HepG2 (cell line): ENCODE measurements around the gene TSGA10IP. TPM values are rescaled to one million over a fixed set of nuclear protein-coding genes. Genes with fewer than 3 reads are reported as not detected.

ENCODE experiments used
- ATF1 ChIP-seq: IDR thresholded peaks from 2 replicates; pipeline ENCODE4 v1.6.1; 2016; ENCODE audit warnings: mild to moderate bottlenecking, control low read depth
- ATF7 ChIP-seq, 2 experiments: fragments of 450-650 bp in 1 of 2; sonication (generic) in 1 of 2; formaldehyde crosslinking in 1 of 2; IDR thresholded peaks; 2 replicates each; pipeline versions ENCODE4 v1.4.0 to v1.6.1; 2016 to 2020; ENCODE audit warnings: antibody characterized with exemption in 1 of 2, mild to moderate bottlenecking in 1 of 2, missing genetic modification reagents in 1 of 2
- CREB3 ChIP-seq: sonication (generic); formaldehyde crosslinking; IDR thresholded peaks from 2 replicates; pipeline ENCODE4 v1.5.0; 2020; ENCODE audit warnings: missing genetic modification reagents
- HDAC1 ChIP-seq: sonication (generic); formaldehyde crosslinking; IDR thresholded peaks from 2 replicates; pipeline ENCODE4 v1.5.1; 2020; ENCODE audit warnings: mild to moderate bottlenecking, missing genetic modification reagents
- HNRNPK ChIP-seq: fragments of 200-400 bp; formaldehyde crosslinking; IDR thresholded peaks from 2 replicates; pipeline ENCODE4 v1.6.1; 2018; ENCODE audit warnings: low read length, low read depth, moderate library complexity, mild to moderate bottlenecking; ENCODE audit not compliant: poor library complexity, severe bottlenecking
- HOMEZ ChIP-seq: IDR thresholded peaks from 2 replicates; pipeline ENCODE4 v1.6.1; 2016; ENCODE audit warnings: low read depth
- MTA1 ChIP-seq: sonication (generic); formaldehyde crosslinking; IDR thresholded peaks from 2 replicates; pipeline ENCODE4 v1.4.0; 2020; ENCODE audit warnings: missing genetic modification reagents, mild to moderate bottlenecking, borderline replicate concordance
- SALL2 ChIP-seq: sonication (generic); formaldehyde crosslinking; IDR thresholded peaks from 2 replicates; pipeline ENCODE4 v1.8.1; 2023; ENCODE audit warnings: mild to moderate bottlenecking, missing genetic modification reagents, inconsistent platforms
- SNAPC4 ChIP-seq: sonication (generic); formaldehyde crosslinking; IDR thresholded peaks from 2 replicates; pipeline ENCODE4 v1.4.0; 2020; ENCODE audit warnings: mild to moderate bottlenecking, missing genetic modification reagents
- SPEN ChIP-seq: sonication (generic); formaldehyde crosslinking; IDR thresholded peaks from 2 replicates; pipeline ENCODE4 v1.5.1; 2020; ENCODE audit warnings: low read depth, mild to moderate bottlenecking, missing genetic modification reagents
- SRF ChIP-seq: IDR thresholded peaks from 2 replicates; pipeline ENCODE4 v1.6.1; 2011; ENCODE audit warnings: mild to moderate bottlenecking, low read depth, low read length, moderate library complexity
- TGIF2 ChIP-seq: IDR thresholded peaks from 2 replicates; pipeline ENCODE4 v1.6.1; 2016; ENCODE audit warnings: control low read depth, missing compliant biosample characterization
- ZFP37 ChIP-seq: sonication (generic); formaldehyde crosslinking; IDR thresholded peaks from 2 replicates; pipeline ENCODE4 v1.4.0; 2020; ENCODE audit warnings: missing genetic modification reagents, borderline replicate concordance
- ZGPAT ChIP-seq: IDR thresholded peaks from 2 replicates; pipeline ENCODE4 v1.6.1; 2016; ENCODE audit warnings: mild to moderate bottlenecking
- ZNF276 ChIP-seq: sonication (generic); formaldehyde crosslinking; IDR thresholded peaks from 2 replicates; pipeline ENCODE4 v1.4.0; 2020; ENCODE audit warnings: mild to moderate bottlenecking, low read depth, missing genetic modification reagents
- ZNF788 ChIP-seq: sonication (generic); formaldehyde crosslinking; IDR thresholded peaks from 2 replicates; pipeline ENCODE4 v1.5.0; 2020; ENCODE audit warnings: mild to moderate bottlenecking, missing genetic modification reagents, borderline replicate concordance
- ZSCAN31 ChIP-seq: sonication (generic); formaldehyde crosslinking; IDR thresholded peaks from 2 replicates; pipeline ENCODE4 v1.5.0; 2020; ENCODE audit warnings: low read depth, mild to moderate bottlenecking, missing genetic modification reagents
- ZSCAN9 ChIP-seq: IDR thresholded peaks from 2 replicates; pipeline ENCODE4 v1.6.1; 2016; ENCODE audit warnings: borderline replicate concordance
- polyA plus RNA-seq, 8 experiments: library from polyadenylated mRNA; depleted of rRNA in 3 of 8; stranded (reverse) in 7 of 8; unstranded in 1 of 8; fragments of >200 nt; fragmentation: Illumina TruSeq in 4 of 8; extraction: Trizol in 4 of 8; gene quantifications; 2 replicates each; pipeline versions ENCODE4 v1.2.1 to v1.2.3, GENCODE V29; 2011 to 2016; ENCODE audit warnings: low read depth in 4 of 8, missing spikeins in 1 of 8, mixed read lengths in 1 of 8; ENCODE audit not compliant: insufficient read depth in 1 of 8
- total RNA-seq, 5 experiments: library from RNA; depleted of rRNA; stranded (reverse); fragments of >200 nt; fragmentation: Illumina TruSeq; extraction: Trizol; gene quantifications; 2 replicates each; pipeline ENCODE4 v1.2.3, GENCODE V29; 2016; ENCODE audit warnings: low read depth in 1 of 5

TSGA10IP gene
- total and polyA plus RNA-seq, 2 of the 13 experiments (the other 11 are each of a cell fraction or from before 2014, with no cell fraction given), result not detected

GRCh38 chr11:65899356-65900124 is 45.7 kb upstream of the TSGA10IP start (continued):
- TF ChIP-seq ZNF788, result 0 out of 2 replicates have a peak, but pooled peaks have one; percentile 9
- no peak for TF ChIP-seq ZFP37 (CRISPR knock-in tag)
- no peak for TF ChIP-seq HOMEZ (CRISPR knock-in tag)
- TF ChIP-seq HDAC1 (CRISPR knock-in tag), result peak; percentile 90
- TF ChIP-seq SPEN, result peak; percentile 73; the same call in 1 of the 2 replicates
- no peak for TF ChIP-seq ATF7 (IDR thresholded peaks at IDR 0.05)
- TF ChIP-seq ATF7 (CRISPR knock-in tag; IDR thresholded peaks at IDR 0.05), result no peak
- TF ChIP-seq HNRNPK, result peak; percentile 3
- TF ChIP-seq SRF, result no peak
- peak; percentile 80 for TF ChIP-seq ZGPAT (CRISPR knock-in tag)
- TF ChIP-seq SALL2, result no peak
- TF ChIP-seq CREB3 (CRISPR knock-in tag), result no peak
- 0 out of 2 replicates have a peak, but pooled peaks have one; percentile 43 for TF ChIP-seq ZSCAN31 (CRISPR knock-in tag)
- TF ChIP-seq MTA1, result peak; percentile 59; the same call in 1 of the 2 replicates
- no peak for TF ChIP-seq SNAPC4 (CRISPR knock-in tag)
- no peak for TF ChIP-seq ATF1 (CRISPR knock-in tag)
- no peak for TF ChIP-seq ZSCAN9 (CRISPR knock-in tag)
- TF ChIP-seq TGIF2 (CRISPR knock-in tag), result no peak; the same call in 1 of the 2 replicates
- no peak for TF ChIP-seq ZNF276 (CRISPR knock-in tag)
